Measurements from ENCODE around the gene CT45A9. TPM values are rescaled to one million over a fixed set of nuclear protein-coding genes. Genes with fewer than 3 reads are reported as not detected.
"Not testable (repeated sequence)": the region's sequence is repeated elsewhere in the genome, so short reads cannot be mapped to it uniquely, and the experiment has no call there.

The CT45A9 gene
- polyA plus RNA-seq (ENCODE audit: insufficient read length in 3 of 3): not detected

GRCh38 chrX:135871712-135872111 is at the start of gene CT45A9:
TSS of gene CT45A9 (minus strand) at chrX:135871812. CDS start at chrX:135868061, 3,751 bp downstream.
- DNase-seq (ENCODE audit: low read depth in 3 of 3, low spot score in 2 of 3): not testable (repeated sequence)

DNA sequence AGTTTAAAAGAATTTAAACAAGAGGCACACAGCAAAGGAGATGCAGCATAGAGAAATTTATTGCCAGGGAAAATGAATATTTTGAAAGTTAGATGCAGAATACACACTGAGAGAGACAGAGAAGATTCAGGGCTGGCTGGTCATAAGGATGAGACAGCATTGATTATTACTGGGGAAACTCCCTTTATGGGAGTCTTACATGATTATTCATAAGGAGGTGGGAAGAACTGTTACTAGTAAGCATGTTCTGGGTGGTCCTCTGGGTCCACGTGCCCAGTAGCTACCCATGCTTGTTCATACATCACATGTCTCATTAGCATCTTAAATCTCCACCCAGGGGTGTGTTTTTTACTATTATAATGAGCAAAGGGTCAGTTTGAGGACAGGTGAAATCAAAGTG is 48.9 kb upstream of the CT45A9 start:
- not testable (repeated sequence) for DNase-seq (ENCODE audit: low read depth in 3 of 3, low spot score in 2 of 3)

GRCh38 chrX:135914404-135914803 is 42.8 kb upstream of the CT45A9 start:
- no peak for DNase-seq (ENCODE audit: low read depth in 3 of 3, low spot score in 2 of 3)

GRCh38 chrX:135910251-135910650 is 38.6 kb upstream of the CT45A9 start:
- DNase-seq (ENCODE audit: low read depth in 3 of 3, low spot score in 2 of 3): no peak

DNA sequence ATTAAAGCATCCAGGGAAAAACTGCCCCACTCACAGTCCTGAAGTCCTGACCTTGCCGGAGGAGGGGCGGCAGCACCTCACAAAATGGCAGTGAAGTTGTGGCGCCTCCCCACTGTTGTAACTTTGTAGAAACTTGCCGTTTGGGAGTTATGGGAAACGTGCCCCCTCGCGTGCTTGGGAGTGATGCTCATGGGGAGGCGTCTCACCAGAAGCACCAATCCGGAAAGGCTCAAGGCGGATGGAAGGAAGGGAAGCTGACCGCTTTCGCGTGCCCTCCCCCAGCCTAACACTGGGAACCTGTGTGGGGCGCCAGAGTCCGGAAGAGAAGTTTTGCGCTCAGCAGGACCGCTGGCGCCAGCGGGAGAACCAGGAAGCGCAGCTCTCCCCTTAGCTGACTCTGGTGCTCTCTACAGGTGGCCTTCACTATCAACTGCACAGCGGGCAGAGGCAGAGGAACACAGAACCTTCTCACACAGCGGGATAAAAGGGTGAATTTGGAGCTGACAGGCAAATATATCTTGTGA is 21.7 kb upstream of the CT45A9 start, which contains the start of the genes CT45A10 and SAGE1:
Gene CT45A10 (minus strand): TSS at position 151 of the 524 bp plus-strand sequence. CDS start 8,100 bp downstream, outside the sequence.
Gene SAGE1 (plus strand): TSS at position 423 of the 524 bp plus-strand sequence. CDS start 2,527 bp downstream, outside the sequence.
- no peak for DNase-seq (ENCODE audit: low read depth in 3 of 3, low spot score in 2 of 3)

- DNase-seq (ENCODE audit: low read depth in 3 of 3, low spot score in 2 of 3): no peak
Observed at GRCh38 chrX:135892781-135893180, 21.2 kb upstream of the CT45A9 start.

DNA sequence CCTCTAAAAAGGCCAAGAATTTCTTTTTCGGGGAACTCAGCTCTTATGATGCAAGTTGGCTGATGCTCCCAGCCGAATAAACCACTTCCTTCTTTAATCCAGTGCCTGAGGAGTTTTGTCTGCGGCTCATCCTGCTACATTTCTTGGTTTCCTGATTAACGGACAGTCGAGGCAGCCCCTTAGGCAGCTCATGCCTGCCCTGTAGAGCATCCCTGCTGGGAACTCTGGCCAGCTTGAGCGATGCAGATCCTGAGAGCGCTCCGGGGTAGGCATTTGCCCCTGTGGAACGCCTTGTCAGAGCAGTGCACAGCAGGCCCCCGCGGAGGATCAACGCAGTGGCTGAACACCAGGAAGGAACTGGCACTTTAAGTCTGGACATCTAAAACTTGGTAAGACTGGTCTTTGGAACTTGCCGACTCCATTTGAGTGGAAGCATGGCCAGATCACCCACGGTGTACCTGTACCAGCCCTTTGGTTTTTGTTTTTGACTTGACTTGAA is 18.5 kb upstream of the CT45A9 start:
- no peak for DNase-seq (ENCODE audit: low read depth in 3 of 3, low spot score in 2 of 3)

DNA sequence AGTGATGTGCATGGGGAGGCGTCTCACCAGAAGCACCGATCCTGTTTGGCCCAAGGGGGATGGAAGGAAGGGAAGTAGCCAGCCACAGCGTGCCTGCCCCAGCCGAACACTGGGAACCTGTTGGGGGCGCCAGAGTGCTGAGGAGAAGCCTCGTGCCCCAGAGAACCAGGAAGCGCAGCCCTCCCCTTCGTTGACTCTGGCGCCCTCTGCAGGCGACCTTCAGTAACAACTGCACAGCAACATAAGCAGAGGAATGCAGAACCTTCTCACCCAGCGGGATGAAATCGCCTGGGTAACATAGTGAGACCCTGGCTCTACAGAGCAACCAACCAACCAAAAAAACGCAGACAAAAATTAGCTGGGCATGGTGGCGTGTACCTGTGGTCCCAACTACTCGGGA is 17.4 kb upstream of the CT45A9 start:
- not testable (repeated sequence) for DNase-seq (ENCODE audit: low read depth in 3 of 3, low spot score in 2 of 3)

GRCh38 chrX:135888230-135888629 is 16.6 kb upstream of the CT45A9 start:
- not testable (repeated sequence) for DNase-seq (ENCODE audit: low read depth in 3 of 3, low spot score in 2 of 3)

- not testable (repeated sequence) for DNase-seq (ENCODE audit: low read depth in 3 of 3, low spot score in 2 of 3)
Observed at GRCh38 chrX:135882741-135883140, 11.1 kb upstream of the CT45A9 start.

DNA sequence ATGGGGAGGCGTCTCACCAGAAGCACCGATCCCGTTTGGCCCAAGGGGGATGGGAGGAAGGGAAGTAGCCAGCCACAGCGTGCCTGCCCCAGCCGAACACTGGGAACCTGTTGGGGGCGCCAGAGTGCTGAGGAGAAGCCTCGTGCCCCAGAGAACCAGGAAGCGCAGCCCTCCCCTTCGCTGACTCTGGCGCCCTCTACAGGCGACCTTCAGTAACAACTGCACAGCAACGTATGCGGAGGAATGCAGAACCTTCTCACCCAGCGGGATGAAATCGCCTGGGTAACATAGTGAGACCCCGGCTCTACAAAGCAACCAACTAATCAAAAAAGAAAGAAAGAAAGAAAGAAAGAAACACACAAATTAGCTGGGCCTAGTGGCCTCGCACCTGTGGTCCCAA is 17.2 kb downstream of the CT45A9 start, which contains the start of gene CT45A8:
Gene CT45A8 (minus strand): TSS at position 101 of the 400 bp plus-strand sequence. CDS start 3,755 bp downstream, outside the sequence.
- DNase-seq (ENCODE audit: low read depth in 3 of 3, low spot score in 2 of 3): not testable (repeated sequence)

DNA sequence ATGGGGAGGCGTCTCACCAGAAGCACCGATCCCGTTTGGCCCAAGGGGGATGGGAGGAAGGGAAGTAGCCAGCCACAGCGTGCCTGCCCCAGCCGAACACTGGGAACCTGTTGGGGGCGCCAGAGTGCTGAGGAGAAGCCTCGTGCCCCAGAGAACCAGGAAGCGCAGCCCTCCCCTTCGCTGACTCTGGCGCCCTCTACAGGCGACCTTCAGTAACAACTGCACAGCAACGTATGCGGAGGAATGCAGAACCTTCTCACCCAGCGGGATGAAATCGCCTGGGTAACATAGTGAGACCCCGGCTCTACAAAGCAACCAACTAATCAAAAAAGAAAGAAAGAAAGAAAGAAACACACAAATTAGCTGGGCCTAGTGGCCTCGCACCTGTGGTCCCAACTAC is 34.4 kb downstream of the CT45A9 start, which contains the start of gene CT45A7:
Gene CT45A7 (minus strand): TSS at position 101 of the 400 bp plus-strand sequence. CDS start 3,747 bp downstream, outside the sequence.
- not testable (repeated sequence) for DNase-seq (ENCODE audit: low read depth in 3 of 3, low spot score in 2 of 3)

DNA sequence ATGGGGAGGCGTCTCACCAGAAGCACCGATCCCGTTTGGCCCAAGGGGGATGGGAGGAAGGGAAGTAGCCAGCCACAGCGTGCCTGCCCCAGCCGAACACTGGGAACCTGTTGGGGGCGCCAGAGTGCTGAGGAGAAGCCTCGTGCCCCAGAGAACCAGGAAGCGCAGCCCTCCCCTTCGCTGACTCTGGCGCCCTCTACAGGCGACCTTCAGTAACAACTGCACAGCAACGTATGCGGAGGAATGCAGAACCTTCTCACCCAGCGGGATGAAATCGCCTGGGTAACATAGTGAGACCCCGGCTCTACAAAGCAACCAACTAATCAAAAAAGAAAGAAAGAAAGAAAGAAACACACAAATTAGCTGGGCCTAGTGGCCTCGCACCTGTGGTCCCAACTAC is 51.7 kb downstream of the CT45A9 start, which contains the start of gene CT45A2:
Gene CT45A2 (minus strand): TSS at position 101 of the 400 bp plus-strand sequence. CDS start 3,747 bp downstream, outside the sequence.
- not testable (repeated sequence) for DNase-seq (ENCODE audit: low read depth in 3 of 3, low spot score in 2 of 3)

Other genes with a start within 250 kb of the CT45A9 start
- not detected for gene CT45A1, start 158.2 kb downstream of the CT45A9 start, polyA plus RNA-seq (ENCODE audit: insufficient read length in 3 of 3)
- not detected for gene CT45A3, start 103.6 kb downstream of the CT45A9 start, polyA plus RNA-seq (ENCODE audit: insufficient read length in 3 of 3)
- not detected for gene CT45A5, start 86.3 kb downstream of the CT45A9 start, polyA plus RNA-seq (ENCODE audit: insufficient read length in 3 of 3)
- gene CT45A6, start 69.0 kb downstream of the CT45A9 start, polyA plus RNA-seq (ENCODE audit: insufficient read length in 3 of 3): not detected
- not detected for gene CT45A2, start 51.8 kb downstream of the CT45A9 start, polyA plus RNA-seq (ENCODE audit: insufficient read length in 3 of 3)
- not detected for gene CT45A7, start 34.5 kb downstream of the CT45A9 start, polyA plus RNA-seq (ENCODE audit: insufficient read length in 3 of 3)
- gene CT45A8, start 17.3 kb downstream of the CT45A9 start, polyA plus RNA-seq (ENCODE audit: insufficient read length in 3 of 3): not detected
- not detected for gene CT45A10, start 21.6 kb upstream of the CT45A9 start, polyA plus RNA-seq (ENCODE audit: insufficient read length in 3 of 3)
- gene SAGE1, start 21.9 kb upstream of the CT45A9 start, polyA plus RNA-seq (ENCODE audit: insufficient read length in 3 of 3): not detected
- gene MMGT1, start 102.2 kb upstream of the CT45A9 start, polyA plus RNA-seq (ENCODE audit: insufficient read length in 3 of 3): 10 to 100 TPM; 28.5 to 31.4 (median 28.7) TPM
- 10 to 100 TPM; 16.6 to 18.3 (median 16.9) TPM for gene SLC9A6, start 113.6 kb upstream of the CT45A9 start, polyA plus RNA-seq (ENCODE audit: insufficient read length in 3 of 3)

All from right renal cortex interstitium (tissue), 3 donors.